ENCODE measurements around the gene GPC5.

GPC5 gene

DNA sequence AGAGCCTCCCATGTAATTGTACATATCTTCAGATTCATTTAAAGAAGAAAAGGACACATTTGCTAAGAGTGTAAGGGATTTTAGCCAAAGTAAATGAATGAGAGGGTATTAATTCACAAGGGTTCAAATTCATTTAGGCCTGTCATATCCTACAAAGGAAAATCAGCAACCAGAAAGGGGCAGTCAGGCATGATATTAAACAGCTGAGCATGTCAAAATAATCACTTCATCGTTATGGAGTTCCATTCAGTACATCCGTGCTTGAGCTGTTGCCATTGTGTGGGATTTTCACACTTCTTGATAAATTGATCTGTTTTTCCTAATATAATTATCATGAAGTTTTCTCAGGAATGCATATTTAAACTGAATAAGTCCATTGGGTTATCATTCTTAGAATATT is 567.1 kb downstream of the GPC5 start:
- Histone ChIP-seq H3K4me3 (no peak overlapping the region), H3K4me1 (no peaks in the 10 kb centered on the region), H3K36me3 (no peaks in the 10 kb centered on the region), H3K27me3 (no peaks in the 10 kb centered on the region), H3K9me3 (no peaks in the 10 kb centered on the region), H3K27ac (no peak overlapping the region)
- no peak for DNase-seq
- TF ChIP-seq, protein P1, sequence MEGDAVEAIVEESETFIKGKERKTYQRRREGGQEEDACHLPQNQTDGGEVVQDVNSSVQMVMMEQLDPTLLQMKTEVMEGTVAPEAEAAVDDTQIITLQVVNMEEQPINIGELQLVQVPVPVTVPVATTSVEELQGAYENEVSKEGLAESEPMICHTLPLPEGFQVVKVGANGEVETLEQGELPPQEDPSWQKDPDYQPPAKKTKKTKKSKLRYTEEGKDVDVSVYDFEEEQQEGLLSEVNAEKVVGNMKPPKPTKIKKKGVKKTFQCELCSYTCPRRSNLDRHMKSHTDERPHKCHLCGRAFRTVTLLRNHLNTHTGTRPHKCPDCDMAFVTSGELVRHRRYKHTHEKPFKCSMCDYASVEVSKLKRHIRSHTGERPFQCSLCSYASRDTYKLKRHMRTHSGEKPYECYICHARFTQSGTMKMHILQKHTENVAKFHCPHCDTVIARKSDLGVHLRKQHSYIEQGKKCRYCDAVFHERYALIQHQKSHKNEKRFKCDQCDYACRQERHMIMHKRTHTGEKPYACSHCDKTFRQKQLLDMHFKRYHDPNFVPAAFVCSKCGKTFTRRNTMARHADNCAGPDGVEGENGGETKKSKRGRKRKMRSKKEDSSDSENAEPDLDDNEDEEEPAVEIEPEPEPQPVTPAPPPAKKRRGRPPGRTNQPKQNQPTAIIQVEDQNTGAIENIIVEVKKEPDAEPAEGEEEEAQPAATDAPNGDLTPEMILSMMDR (IDR thresholded peaks at IDR 0.05): no peak
- intact Hi-C loops (cut with DNase I; ENCODE audit: low total_unique reads): no loop called here

GRCh38 chr13:91978571-91978970 is 580.1 kb downstream of the GPC5 start:
- peaks cover 0 to 4% (median 0%) of the 10 kb centered on the region in 3 donors for H3K9me3 ChIP-seq
- H3K27me3 ChIP-seq: no peaks in the 10 kb centered on the region
- H3K4me3 ChIP-seq: no peak overlapping the region
- DNase-seq: no peak
- TF ChIP-seq, protein P1 (IDR thresholded peaks at IDR 0.05): no peak
- no peaks in the 10 kb centered on the region for H3K36me3 ChIP-seq
- intact Hi-C loops (cut with DNase I; ENCODE audit: low total_unique reads): no loop called here
- H3K4me1 ChIP-seq: no peaks in the 10 kb centered on the region
- no peak overlapping the region for H3K27ac ChIP-seq

DNA sequence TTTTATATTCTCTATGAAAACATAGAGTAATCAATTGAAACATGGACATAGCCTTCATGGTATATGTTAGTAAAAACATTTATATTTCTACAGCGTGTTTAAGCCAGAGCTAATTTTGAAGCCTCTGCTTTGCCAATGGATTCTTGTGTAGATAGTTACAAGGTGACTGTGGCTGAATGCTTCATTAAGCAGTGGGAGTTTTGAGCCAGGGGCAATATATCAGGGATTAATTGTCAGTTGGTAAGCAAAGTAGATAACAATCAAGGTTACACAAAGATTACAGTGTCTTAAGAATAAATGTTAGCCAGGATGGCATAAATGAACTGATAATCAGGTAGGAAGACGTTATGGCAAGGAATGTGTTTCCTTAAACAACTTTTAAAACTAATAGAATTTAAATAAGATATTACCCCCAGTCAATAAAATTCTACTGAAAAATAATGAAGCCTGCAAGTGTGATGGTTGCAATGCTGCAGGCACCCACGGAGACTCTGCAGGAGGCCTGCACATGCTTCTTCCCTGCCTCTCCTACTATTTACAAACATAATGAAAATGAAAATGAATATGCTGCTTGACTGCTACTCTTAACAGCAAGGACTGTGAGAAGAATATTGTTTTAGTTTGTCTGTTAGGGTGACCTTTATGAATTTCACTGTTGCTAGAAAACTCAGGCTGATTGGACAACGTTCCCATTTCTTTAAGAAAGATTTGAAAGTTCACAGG is 588.5 kb downstream of the GPC5 start:
- intact Hi-C loops (cut with DNase I; ENCODE audit: low total_unique reads): no loop called here
- Histone ChIP-seq H3K4me3 (no peak overlapping the region), H3K27ac (no peak overlapping the region), H3K36me3 (no peaks in the 10 kb centered on the region), H3K27me3 (no peaks in the 10 kb centered on the region), H3K4me1 (no peaks in the 10 kb centered on the region), H3K9me3 (no peaks in the 10 kb centered on the region)
- no peak for DNase-seq
- TF ChIP-seq, protein P1 (IDR thresholded peaks at IDR 0.05): no peak

- no peak overlapping the region for H3K27ac ChIP-seq
- no peaks in the 10 kb centered on the region for H3K27me3 ChIP-seq
- TF ChIP-seq, protein P1 (IDR thresholded peaks at IDR 0.05): no peak
- no peaks in the 10 kb centered on the region for H3K4me1 ChIP-seq
- H3K36me3 ChIP-seq: no peaks in the 10 kb centered on the region
- intact Hi-C loops (cut with DNase I; ENCODE audit: low total_unique reads): no loop called here
- no peaks in the 10 kb centered on the region for H3K9me3 ChIP-seq
- no peak overlapping the region for H3K4me3 ChIP-seq
- no peak for DNase-seq
Measured at GRCh38 chr13:91988331-91988730, 589.9 kb downstream of the GPC5 start.

DNA sequence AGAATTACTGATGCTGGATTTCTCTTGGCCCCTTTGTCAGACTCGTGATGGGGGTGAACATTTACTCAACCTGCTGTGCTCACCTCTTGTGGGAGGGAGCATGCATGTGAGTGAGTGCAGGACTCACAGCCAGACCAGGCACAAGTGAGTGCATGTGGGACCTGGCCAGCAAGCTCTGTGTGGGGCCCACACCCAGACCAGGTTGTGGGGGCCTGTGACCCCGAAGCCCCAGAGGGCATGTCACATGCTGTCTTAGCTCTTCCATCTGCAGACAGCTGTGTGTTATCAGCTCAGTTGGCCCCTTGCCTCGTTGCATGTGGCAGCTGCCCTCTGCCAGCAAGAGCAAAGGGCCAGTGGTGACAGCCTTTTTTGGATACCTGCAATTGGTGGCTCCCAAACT is 614.4 kb downstream of the GPC5 start:
- no peaks in the 10 kb centered on the region for H3K27me3 ChIP-seq
- intact Hi-C loops (cut with DNase I; ENCODE audit: low total_unique reads): no loop called here
- no peaks in the 10 kb centered on the region for H3K4me1 ChIP-seq
- peaks cover 0 to 8% (median 0%) of the 10 kb centered on the region in 3 donors for H3K9me3 ChIP-seq
- TF ChIP-seq, protein P1 (IDR thresholded peaks at IDR 0.05): no peak
- DNase-seq: no peak
- H3K4me3 ChIP-seq: no peak overlapping the region
- H3K36me3 ChIP-seq: no peaks in the 10 kb centered on the region
- no peak overlapping the region for H3K27ac ChIP-seq

Data from tibial artery (tissue), 4 donors.